T-helper 2 cell treated with Interferon-gamma antibody and Interleukin-4, amounts not matched to agents 100 ng/mL and 5 ng/mL, for 36 hours (primary cell): Measurements from ENCODE around the gene MSH3. TPM values are rescaled to one million over a fixed set of nuclear protein-coding genes. Genes with fewer than 3 reads are reported as not detected.
"Not testable (repeated sequence)": the region's sequence is repeated elsewhere in the genome, so short reads cannot be mapped to it uniquely, and the experiment has no call there.

Experiments used
- intact Hi-C: fragments of 100-400 bp; cut with micrococcal nuclease; formaldehyde crosslinking; loops from one replicate; pipeline ENCODE4 v1.15.1; 2023
- total RNA-seq: library from RNA; stranded (reverse); gene quantifications from 2 replicates; pipeline ENCODE4 v1.2.3, GENCODE V29; 2022

The MSH3 gene
- total RNA-seq, 1 donor from 2014 or later, result 20.8 TPM

GRCh38 chr5:80655231-80655774 is 851 bp downstream of the MSH3 start:
- intact Hi-C loops, result loop anchor here (1.0 to 10.0 kb wide), 8 partner anchors 168 to 1673 kb away; partner anchors contain the start of genes FAM151B, JMY, MTX3 and SERINC5

DNA sequence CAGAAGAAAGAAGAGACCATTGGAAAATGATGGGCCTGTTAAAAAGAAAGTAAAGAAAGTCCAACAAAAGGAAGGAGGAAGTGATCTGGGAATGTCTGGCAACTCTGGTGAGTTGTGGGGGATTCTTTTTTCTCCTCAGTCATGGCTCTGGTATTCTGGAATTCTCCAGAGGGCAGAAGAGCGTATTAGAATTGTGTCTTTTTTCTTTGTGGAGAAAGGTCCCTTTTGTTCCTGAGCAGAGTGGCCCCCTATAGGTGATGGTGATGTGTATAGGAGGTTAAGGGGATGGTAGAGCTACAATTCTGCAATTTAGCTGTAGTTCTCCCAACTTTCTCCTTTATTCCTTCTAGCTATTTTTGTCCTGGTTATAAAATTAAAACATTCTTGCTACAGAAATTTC is 2.0 kb downstream of the MSH3 start:
- intact Hi-C loops, result loop anchor here (5.0 to 10.0 kb wide), 4 partner anchors 169 to 1419 kb away; partner anchors contain the start of genes FAM151B, JMY and MTX3

DNA sequence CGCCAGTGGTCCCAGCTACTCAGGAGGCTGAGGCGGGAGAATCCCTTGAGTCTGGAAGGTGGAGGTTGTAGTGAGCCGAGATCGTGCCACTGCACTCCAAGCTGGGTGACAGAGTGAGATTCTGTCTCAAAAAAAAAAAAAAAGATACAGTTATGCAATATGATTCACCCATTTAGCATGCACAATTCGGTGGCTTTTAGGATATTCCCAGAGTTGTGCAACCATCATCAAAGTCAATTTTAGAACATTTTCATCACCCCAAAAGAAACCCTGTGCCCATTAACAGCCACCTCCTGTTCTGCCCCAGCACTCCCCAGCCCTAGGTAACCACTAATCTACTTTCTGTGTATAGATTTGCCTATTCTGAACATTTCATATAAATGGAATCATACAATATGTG is 4.7 kb downstream of the MSH3 start:
- intact Hi-C loops, result loop anchor here (5.0 to 10.0 kb wide), 4 partner anchors 172 to 1422 kb away; partner anchors contain the start of genes FAM151B, JMY and MTX3

GRCh38 chr5:80660661-80661060 is 6.2 kb downstream of the MSH3 start:
- intact Hi-C loops, result not testable (repeated sequence)

DNA sequence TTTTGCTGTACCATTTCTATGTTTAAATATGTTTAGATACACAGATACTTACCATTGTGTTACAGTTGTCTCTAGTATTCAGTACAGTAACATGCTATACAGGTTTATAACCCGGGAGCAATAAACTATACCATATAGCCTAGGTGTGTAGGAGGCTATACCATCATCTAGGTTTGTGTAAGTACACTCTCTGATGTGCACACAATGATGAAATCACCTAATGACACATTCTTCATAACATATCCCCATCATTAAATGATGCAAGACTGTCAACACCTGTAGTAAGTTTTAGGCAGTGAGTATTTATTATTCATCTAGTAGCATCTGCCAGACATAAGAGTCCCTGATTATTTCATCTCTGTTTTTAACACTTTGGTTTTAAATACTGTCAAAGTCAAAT is 7.7 kb downstream of the MSH3 start:
- intact Hi-C loops, result no loop called here

GRCh38 chr5:80665057-80665456 is 10.6 kb downstream of the MSH3 start:
- intact Hi-C loops, result no loop called here

- intact Hi-C loops, result no loop called here
Measured at GRCh38 chr5:80667384-80667783, 12.9 kb downstream of the MSH3 start.

- intact Hi-C loops, result no loop called here
Measured at GRCh38 chr5:80668016-80668969, 13.8 kb downstream of the MSH3 start.

DNA sequence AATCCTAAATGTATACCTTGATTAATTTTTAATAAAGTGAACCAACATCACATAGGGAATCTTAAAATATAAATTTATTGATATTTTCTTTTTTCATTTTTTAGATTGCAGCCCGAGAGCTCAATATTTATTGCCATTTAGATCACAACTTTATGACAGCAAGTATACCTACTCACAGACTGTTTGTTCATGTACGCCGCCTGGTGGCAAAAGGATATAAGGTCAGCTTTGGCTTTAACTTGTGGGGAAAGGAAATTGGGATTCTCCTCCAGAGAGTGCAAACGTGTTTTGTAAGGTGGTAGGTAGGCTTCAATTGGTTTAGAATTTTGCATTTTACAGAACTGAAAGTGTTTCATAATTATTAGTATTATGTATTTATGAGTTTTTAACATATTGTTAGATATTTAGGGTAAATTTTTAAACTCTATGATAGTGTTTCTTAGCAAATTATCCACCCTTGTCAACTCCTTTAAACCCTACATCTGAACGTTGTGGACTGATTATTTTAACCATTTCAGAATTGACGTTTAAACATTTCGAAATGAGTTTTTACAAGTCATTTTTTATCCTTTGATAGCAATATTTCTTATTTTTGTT is 17.8 kb downstream of the MSH3 start:
- intact Hi-C loops, result loop anchor here (1.0 to 2.0 kb wide), 2 partner anchors 191 to 581 kb away; no protein-coding TSS in a partner anchor

- intact Hi-C loops, result no loop called here
Measured at GRCh38 chr5:80676706-80677105, 22.3 kb downstream of the MSH3 start.

- intact Hi-C loops, result loop anchor here (1.0 to 5.0 kb wide), 5 partner anchors 276 to 612 kb away; partner anchors contain the start of gene RASGRF2
Measured at GRCh38 chr5:80686757-80687156, 32.3 kb downstream of the MSH3 start.

- intact Hi-C loops, result loop anchor here (5.0 kb wide), 1 partner anchor 273 kb away; the partner anchor contains the start of gene RASGRF2
Measured at GRCh38 chr5:80688648-80689420, 34.4 kb downstream of the MSH3 start.

DNA sequence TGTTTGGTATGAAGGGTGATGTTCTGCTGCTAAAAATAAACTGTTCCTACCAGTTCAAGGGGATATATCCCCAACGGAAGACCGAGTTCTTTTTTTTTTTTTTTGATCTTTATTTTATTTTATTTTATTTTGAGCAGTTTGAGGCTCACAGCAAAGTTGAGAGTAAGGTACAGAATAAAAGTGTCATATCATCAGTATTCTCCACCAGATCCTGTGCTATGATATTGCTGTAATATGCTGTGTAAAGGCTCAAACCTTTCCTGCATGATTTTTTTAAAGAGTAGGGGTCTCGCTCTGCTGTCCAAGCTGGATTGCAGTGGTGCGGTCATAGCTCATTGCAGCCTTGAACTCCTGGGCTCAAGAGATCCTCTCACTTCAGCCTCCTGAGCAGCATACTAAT is 35.2 kb downstream of the MSH3 start:
- intact Hi-C loops, result loop anchor here (5.0 kb wide), 1 partner anchor 273 kb away; the partner anchor contains the start of gene RASGRF2

- intact Hi-C loops, result no loop called here
Measured at GRCh38 chr5:80695666-80696065, 41.2 kb downstream of the MSH3 start.

DNA sequence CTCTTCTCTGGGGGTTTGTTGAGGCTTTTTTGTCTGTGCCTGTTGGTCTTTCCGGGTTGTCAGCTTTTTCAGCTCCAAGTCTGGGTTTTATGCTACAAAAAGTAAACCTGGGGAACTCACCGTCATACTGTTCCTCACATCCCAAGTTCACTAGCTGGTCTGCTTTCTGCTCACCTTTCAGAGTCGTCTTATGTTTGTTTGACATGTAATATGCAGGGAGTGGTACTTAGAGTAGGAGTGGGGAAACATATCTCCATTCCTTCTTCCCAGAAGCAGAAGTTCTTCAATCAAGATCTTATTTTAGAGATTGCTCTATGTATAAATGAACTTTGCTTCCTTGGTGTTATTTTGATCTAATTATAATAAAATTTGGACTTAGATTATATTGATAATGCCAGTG is 42.0 kb downstream of the MSH3 start:
- intact Hi-C loops, result no loop called here

DNA sequence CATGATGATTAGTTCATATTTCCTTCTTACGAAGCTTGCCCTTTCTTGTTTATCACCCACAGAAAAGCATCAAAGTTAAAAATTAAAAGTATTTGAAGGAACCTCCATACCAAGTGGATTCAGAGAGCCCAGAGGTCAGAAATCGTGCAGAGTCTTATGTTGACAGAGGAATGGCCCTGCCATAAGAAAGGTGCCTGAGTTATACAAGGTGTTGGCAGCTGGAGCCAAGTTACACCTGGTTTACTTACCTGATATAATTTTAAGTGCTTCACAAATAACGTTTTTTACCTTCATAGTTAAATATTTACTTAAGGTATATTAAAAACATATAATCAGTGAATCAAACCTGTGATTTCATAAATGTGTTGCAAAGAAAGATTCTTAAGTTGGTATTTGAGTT is 42.6 kb downstream of the MSH3 start:
- intact Hi-C loops, result no loop called here

DNA sequence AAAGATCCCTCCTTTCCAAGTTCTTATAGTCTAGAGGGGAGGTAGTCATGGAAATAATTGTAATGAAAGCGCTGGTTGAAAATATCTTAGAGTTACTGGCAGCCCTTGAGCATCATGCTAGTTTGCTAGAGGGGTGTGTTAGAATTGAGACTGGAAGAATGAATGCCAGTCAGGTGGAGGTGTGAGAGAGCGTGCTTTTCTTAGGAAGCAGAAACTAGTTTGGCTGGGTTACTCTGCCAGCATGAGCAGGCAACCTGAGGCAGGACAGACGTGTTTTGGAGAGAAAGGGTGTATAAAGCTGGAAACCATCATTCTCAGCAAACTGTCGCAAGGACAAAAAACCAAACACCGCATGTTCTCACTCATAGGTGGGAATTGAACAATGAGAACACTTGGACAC is 43.9 kb downstream of the MSH3 start:
- intact Hi-C loops, result no loop called here

DNA sequence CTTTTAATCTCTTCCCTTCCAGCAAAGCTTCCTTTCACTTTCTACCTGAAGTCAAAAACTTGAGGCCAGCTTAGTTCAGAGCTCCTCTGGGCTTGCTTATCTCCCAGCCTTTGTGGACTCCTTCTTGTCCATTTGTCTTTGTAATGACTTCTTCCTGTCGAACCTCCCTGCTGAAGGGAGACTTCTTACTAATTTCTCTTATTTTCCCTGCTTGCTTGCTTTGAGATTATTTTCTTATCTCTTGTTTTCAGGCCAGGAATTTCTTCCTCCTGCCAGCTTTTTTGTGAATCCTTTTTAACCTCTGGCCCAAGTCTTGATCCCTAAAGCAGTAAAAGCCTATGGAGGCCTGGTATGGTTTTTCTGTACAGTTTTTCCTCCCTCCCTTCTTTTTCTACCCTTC is 47.1 kb downstream of the MSH3 start:
- intact Hi-C loops, result no loop called here

DNA sequence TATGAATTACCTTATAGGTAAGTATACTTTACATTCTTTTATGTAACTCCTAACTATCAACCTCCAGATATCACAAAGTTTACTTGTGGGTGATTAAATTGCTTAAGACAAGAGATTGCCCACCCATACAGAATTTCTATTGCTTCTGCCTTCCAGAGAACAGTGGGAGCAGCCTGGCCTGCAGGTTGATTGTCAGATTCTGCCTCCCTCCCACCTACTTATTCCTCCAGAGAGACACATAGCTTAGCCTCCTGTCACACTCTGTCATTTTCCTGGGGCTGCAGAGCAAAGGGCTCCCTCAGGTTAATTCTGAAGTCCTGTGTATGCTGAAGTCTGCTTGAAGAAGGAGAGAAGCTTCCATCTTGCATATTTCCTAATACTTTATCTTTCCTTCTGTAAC is 48.8 kb downstream of the MSH3 start:
- intact Hi-C loops, result no loop called here

GRCh38 chr5:80703747-80704146 is 49.3 kb downstream of the MSH3 start:
- intact Hi-C loops, result no loop called here

DNA sequence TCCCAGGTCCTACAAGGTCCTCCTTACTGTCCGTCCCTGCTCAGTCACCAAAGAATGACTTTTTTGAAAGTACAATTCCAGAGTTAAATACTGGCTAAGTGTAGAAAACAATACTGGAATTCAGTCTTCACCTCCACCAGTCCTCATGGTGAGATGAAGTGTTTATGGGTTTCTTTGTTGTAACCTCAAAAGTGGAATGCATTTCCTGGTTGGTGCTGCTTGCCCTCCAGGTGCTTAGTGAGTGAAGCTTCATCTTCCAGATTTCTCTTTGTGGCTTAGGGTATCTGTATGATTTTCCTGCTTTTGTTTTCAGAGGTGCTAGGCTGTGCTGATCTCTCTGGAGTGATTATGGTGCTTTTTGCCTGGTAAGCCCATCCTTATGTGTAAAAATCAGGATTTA is 49.8 kb downstream of the MSH3 start:
- intact Hi-C loops, result no loop called here
